ENCODE measurements around the gene KMT2B.

GRCh38 chr19:35670686-35671085, 47.1 kb upstream of the KMT2B start:
- no peak for TF ChIP-seq CTCF (conservative IDR thresholded peaks at IDR 0.05; ENCODE audit: low read length)
- TF ChIP-seq EZH2phosphoT487 (IDR thresholded peaks at IDR 0.05; ENCODE audit: borderline replicate concordance): no peak

Measured in Loucy (cell line).